GM12864 (cell line): Measurements from ENCODE around the gene PCDHGA11.
"Not testable (repeated sequence)": the region's sequence is repeated elsewhere in the genome, so short reads cannot be mapped to it uniquely, and the experiment has no call there.

ENCODE experiments used
- DNase-seq: peaks from one replicate; pipeline ENCODE4 v3.0.0-alpha.2; 2011; ENCODE audit warnings: low read depth
- H3K4me3 ChIP-seq: 2 replicates; pipeline ENCODE4 v1.5.1; 2011; ENCODE audit warnings: mild to moderate bottlenecking, low read depth, low read length, control low read depth
- CTCF ChIP-seq: IDR thresholded peaks from 2 replicates; pipeline ENCODE4 v1.5.1; 2011; ENCODE audit warnings: low read depth, mild to moderate bottlenecking, moderate library complexity, low read length, control low read depth, inconsistent platforms; ENCODE audit errors: missing control alignments

PCDHGA11 gene

GRCh38 chr5:141420855-141421488 lies at the start of gene PCDHGA11:
Gene PCDHGA11 (plus strand): TSS chr5:141421051. CDS start chr5:141421228, 177 bp downstream.
- no peak for DNase-seq
- H3K4me3 ChIP-seq, result peak within 1 kb of the TSS; percentile 70
- TF ChIP-seq CTCF, result peak; percentile 65

GRCh38 chr5:141371572-141372475 lies 49.0 kb upstream of the PCDHGA11 start:
- DNase-seq, result no peak
- TF ChIP-seq CTCF, result no peak
- no peak overlapping the region for H3K4me3 ChIP-seq

GRCh38 chr5:141373673-141374317 lies 47.1 kb upstream of the PCDHGA11 start, which contains the start of gene PCDHGA6:
Gene PCDHGA6 (plus strand): TSS chr5:141373891. CDS start chr5:141374084, 193 bp downstream.
- no peak within 1 kb of the TSS for H3K4me3 ChIP-seq
- no peak for DNase-seq
- TF ChIP-seq CTCF, result peak; percentile 23

- H3K4me3 ChIP-seq, result no peak overlapping the region
- TF ChIP-seq CTCF, result no peak
- DNase-seq, result no peak
Observed at GRCh38 chr5:141374627-141375026, 46.2 kb upstream of the PCDHGA11 start.

- not testable (repeated sequence) for H3K4me3 ChIP-seq, DNase-seq
- TF ChIP-seq CTCF, result peak; percentile 11
Observed at GRCh38 chr5:141375444-141376155, 45.3 kb upstream of the PCDHGA11 start.

- H3K4me3 ChIP-seq, result no peak within 1 kb of the TSS
- DNase-seq, result no peak
- no peak for TF ChIP-seq CTCF
Observed at GRCh38 chr5:141382469-141383294, 38.2 kb upstream of the PCDHGA11 start, which contains the start of gene PCDHGA7. Gene PCDHGA7 (plus strand): TSS chr5:141382742. CDS start chr5:141382900, 158 bp downstream.
